Esophagus squamous epithelium (tissue), 5 donors: ENCODE results near the gene RNF38. TPM values are rescaled to one million over a fixed set of nuclear protein-coding genes. Genes with fewer than 3 reads are reported as not detected.

Source experiments
- DNase-seq: peaks from one replicate; lab custom pipeline; 2025; lab: John Stamatoyannopoulos, UW
- H3K27ac ChIP-seq, 4 donors: fragments of 200-600 bp; sonication (generic); one replicate each; pipeline ENCODE4 v1.5.1; 2016 to 2019; ENCODE audit warnings: mild to moderate bottlenecking in 1 of 4
- H3K27me3 ChIP-seq, 4 donors: fragments of 200-600 bp; sonication (generic); 1 replicate in 3 of 4; 2 replicates in 1 of 4; pipeline versions ENCODE4 v1.5.1 to v1.6.0; 2017 to 2021; ENCODE audit warnings: antibody characterized with exemption in 1 of 4
- H3K36me3 ChIP-seq, 3 donors: fragments of 200-600 bp; sonication (generic); one replicate each; pipeline ENCODE4 v1.5.1; 2016 to 2019
- H3K4me1 ChIP-seq, 3 donors: fragments of 200-600 bp; sonication (generic); one replicate each; pipeline ENCODE4 v1.5.1; 2017 to 2019
- H3K4me3 ChIP-seq, 4 donors: fragments of 200-600 bp; sonication (generic); 1 replicate in 3 of 4; 2 replicates in 1 of 4; pipeline ENCODE4 v1.5.1; 2016 to 2019; ENCODE audit warnings: mild to moderate bottlenecking in 2 of 4, moderate library complexity in 1 of 4
- H3K9me3 ChIP-seq, 3 donors: fragments of 200-600 bp; sonication (generic); one replicate each; pipeline ENCODE4 v1.5.1; 2016 to 2019
- POLR2A ChIP-seq, 4 donors: fragments of 450-650 bp; IDR thresholded peaks; one replicate each; pipeline ENCODE4 v1.6.1; 2017; ENCODE audit warnings: antibody characterized with exemption in 4 of 4, mild to moderate bottlenecking in 4 of 4, moderate library complexity in 3 of 4
- WGBS, 2 donors: methylation state at CpG; one replicate each; pipeline ENCODE4 v1.1.5; 2018; 5-methylcytosine and 5-hydroxymethylcytosine counted together
- intact Hi-C: fragments of 100-400 bp; cut with DNase I; formaldehyde crosslinking; loops from one replicate; pipeline ENCODE4 v1.15.0; 2022
- total RNA-seq, 4 donors: library from RNA; depleted of rRNA; stranded (reverse); fragments of >200 nt; gene quantifications; one replicate each; pipeline ENCODE4 v1.1.0, GENCODE V29; 2016
- TF ChIP-seq, protein P1 (sequence below), 6 experiments: fragments of 450-650 bp in 4 of 6; fragments of 200-600 bp in 2 of 6; sonication (generic) in 2 of 6; IDR thresholded peaks; one replicate each; pipeline ENCODE4 v1.5.1; 2016 to 2019; ENCODE audit warnings: antibody characterized with exemption in 6 of 6, mild to moderate bottlenecking in 4 of 6, moderate library complexity in 4 of 6
- donor health status: DM: yes; HTN: yes; CAD: no.

Gene RNF38
- total RNA-seq, 4 donors from 2014 or later, result 11.1 to 25.9 (median 13.5) TPM

DNA sequence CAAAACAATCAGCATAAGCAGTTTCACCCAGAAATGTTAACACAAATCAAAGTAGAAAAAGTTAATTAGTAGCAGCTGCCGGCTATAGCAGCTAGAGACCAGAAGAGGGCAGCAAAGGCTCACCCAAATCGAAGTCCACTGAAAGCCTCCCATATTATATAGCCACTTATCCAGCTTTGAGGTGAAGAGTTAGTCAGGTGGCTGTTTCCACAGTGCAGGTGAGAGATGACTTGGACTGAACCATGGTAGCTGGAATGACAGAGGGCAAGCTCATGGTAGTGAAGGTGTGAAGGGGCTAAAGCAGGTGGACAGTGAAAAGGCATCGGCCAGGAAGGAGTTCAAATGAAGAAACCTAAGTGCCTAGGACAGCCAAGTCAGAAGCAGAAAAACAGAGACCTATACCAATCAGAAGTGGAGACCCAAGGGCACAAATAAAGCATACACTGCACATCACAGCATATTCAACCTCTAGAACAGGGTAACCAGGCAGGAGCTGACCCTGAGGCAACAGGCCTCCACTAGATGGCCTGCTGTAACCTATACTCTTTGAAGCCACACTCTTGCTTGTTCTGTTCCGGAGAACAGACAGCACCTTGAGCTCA lies 7.2 kb upstream of the RNF38 start:
- no peak for TF ChIP-seq POLR2A (IDR thresholded peaks at IDR 0.05)
- TF ChIP-seq, protein P1, sequence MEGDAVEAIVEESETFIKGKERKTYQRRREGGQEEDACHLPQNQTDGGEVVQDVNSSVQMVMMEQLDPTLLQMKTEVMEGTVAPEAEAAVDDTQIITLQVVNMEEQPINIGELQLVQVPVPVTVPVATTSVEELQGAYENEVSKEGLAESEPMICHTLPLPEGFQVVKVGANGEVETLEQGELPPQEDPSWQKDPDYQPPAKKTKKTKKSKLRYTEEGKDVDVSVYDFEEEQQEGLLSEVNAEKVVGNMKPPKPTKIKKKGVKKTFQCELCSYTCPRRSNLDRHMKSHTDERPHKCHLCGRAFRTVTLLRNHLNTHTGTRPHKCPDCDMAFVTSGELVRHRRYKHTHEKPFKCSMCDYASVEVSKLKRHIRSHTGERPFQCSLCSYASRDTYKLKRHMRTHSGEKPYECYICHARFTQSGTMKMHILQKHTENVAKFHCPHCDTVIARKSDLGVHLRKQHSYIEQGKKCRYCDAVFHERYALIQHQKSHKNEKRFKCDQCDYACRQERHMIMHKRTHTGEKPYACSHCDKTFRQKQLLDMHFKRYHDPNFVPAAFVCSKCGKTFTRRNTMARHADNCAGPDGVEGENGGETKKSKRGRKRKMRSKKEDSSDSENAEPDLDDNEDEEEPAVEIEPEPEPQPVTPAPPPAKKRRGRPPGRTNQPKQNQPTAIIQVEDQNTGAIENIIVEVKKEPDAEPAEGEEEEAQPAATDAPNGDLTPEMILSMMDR (IDR thresholded peaks at IDR 0.05), result peak; percentile 91 to 96 (median 94)
- Histone ChIP-seq H3K9me3 (no peaks in the 10 kb centered on the region), H3K4me1 (peaks cover 0 to 21% (median 4%) of the 10 kb centered on the region in 3 donors), H3K4me3 (no peak overlapping the region), H3K27ac (no peak overlapping the region), H3K27me3 (no peaks in the 10 kb centered on the region), H3K36me3 (no peaks in the 10 kb centered on the region)
- DNase-seq, result no peak
- WGBS, 2 donors, result 38 to 42% methylated on average over 4 of the region's 4 CpGs
- intact Hi-C loops, result loop anchor here (5.0 kb wide), 1 partner anchor 150 kb away; no protein-coding TSS in a partner anchor

DNA sequence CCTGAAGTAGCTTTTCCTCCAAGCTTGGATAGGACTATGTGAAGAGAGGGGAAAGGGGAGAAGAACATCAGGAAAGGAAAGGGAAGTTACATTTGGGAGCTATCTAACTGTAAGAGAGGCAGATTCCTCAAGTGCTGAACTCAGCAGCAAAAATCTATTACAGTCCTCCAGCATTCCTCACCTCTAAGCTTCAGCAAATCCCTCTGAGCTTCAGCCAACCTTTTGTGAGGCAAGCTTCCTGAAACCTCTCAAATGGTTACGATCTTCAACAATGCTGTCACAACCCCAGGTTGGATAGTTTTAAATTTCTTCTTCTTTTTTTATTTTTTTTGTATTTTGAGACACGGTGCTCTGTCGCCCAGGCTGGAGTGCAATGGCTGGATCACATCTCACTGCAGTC lies 2.5 kb upstream of the RNF38 start:
- Histone ChIP-seq H3K36me3 (no peaks in the 10 kb centered on the region), H3K4me3 (no peak overlapping the region), H3K27ac (peak overlapping the region in 2 of 4 donors; percentile 97 to 98), H3K4me1 (peaks cover 8 to 51% (median 20%) of the 10 kb centered on the region in 3 donors), H3K9me3 (no peaks in the 10 kb centered on the region), H3K27me3 (no peaks in the 10 kb centered on the region)
- TF ChIP-seq, protein P1 (IDR thresholded peaks at IDR 0.05), result no peak
- TF ChIP-seq POLR2A (IDR thresholded peaks at IDR 0.05), result no peak
- 44 to 67% methylated on average over 3 of the region's 3 CpGs for WGBS, 2 donors
- intact Hi-C loops, result no loop called here
- no peak for DNase-seq

DNA sequence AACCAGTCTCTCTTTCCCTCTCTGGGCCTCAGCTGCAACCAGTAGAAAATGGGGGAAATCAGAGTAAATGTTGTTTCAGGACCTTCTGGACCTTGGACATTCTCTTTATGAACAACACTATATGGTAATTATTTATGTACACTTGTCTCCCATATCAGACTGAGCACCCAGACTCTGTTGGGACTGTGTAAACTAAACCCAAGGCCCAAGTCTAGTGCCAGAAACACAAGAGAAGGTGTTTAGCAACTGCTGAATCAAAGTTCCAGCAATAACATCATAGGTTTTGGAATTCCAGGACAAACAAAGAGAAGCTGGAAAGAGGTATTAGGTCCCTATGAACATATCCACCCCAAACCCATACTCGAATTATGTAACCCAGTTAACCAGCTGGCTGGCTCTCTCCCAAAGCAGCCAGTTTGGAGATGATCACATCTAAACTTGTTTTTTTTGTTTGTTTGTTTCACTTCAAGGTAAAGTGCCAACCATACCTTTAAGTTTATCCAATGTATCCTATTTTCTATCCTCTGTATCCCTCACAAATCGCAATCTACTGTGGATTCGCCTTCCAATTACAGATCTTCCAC lies 1.9 kb upstream of the RNF38 start:
- intact Hi-C loops, result no loop called here
- 79% methylated on average over 3 of the region's 3 CpGs for WGBS, 2 donors
- Histone ChIP-seq H3K9me3 (no peaks in the 10 kb centered on the region), H3K36me3 (no peaks in the 10 kb centered on the region), H3K4me1 (peaks cover 8 to 51% (median 20%) of the 10 kb centered on the region in 3 donors), H3K27ac (peak overlapping the region in 3 of 4 donors; percentile 96 to 98 (median 97)), H3K4me3 (peak overlapping the region in 1 of 4 donors; percentile 72), H3K27me3 (no peaks in the 10 kb centered on the region)
- no peak for DNase-seq
- TF ChIP-seq POLR2A (IDR thresholded peaks at IDR 0.05), result no peak
- TF ChIP-seq, protein P1 (IDR thresholded peaks at IDR 0.05), result no peak

DNA sequence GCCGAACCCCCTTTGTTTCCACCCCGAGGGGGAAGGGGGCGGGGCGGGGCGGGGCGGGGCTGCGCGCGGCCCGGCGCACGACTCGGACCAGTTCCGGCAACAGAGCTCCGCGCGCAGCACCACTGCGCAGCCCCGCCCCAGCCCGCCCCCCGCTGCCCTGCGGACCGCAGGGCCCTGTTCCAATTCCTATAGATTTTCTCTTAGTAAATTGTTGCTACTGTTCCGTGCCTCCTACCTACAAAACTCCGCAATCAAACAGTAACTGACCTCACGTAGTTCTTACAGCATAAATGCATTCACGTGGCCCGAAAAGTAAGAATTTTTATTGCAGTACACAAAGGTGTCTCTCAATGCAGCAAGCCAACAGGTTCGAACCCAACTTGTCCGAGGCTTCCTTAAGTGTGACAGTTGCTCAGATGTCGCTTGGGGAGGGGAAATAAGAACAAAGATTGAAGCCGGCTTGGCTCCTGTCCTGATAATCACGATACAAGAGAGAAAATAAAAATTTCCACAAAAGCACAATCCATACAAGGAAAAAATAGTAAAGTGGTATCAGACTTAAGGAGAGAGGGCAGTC lies 1.2 kb upstream of the RNF38 start:
- Histone ChIP-seq H3K9me3 (no peaks in the 10 kb centered on the region), H3K27ac (peak overlapping the region; percentile 96 to 98 (median 98)), H3K4me1 (peaks cover 8 to 45% (median 16%) of the 10 kb centered on the region in 3 donors), H3K4me3 (peak overlapping the region; percentile 72 to 87 (median 82)), H3K27me3 (no peaks in the 10 kb centered on the region), H3K36me3 (no peaks in the 10 kb centered on the region)
- intact Hi-C loops, result no loop called here
- no peak for DNase-seq
- 2 to 3% methylated on average over 6 to 8 of the region's 33 CpGs for WGBS, 2 donors
- TF ChIP-seq, protein P1 (IDR thresholded peaks at IDR 0.05), result no peak
